Measurements from ENCODE around the gene CLMN. TPM values are rescaled to one million over a fixed set of nuclear protein-coding genes. Genes with fewer than 3 reads are reported as not detected.

Gene CLMN
- polyA plus RNA-seq, 1 donor from 2014 or later = 0.57 TPM

DNA sequence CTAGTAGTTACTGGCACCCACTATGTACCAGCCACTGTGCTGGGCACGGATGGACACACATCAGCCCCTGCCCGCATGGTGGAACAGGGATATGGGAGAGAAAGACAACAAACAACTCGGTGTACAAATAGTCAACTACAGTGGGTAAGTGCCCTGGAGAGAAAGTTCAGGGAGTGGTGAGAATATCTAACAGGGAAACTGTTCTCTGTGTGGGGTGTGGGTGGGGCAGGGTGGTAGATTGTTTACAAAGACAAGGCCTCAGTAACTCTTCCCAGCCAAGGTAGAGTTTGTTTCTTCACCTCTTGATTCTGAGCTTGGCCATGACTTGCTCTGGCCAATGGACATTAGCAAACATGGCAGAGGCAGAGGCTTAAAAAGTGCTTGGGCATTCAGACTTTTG is 12.9 kb upstream of the CLMN start:
- Histone ChIP-seq H2AFZ (ENCODE audit: low read depth, low read length) (no peak overlapping the region), H3F3A (ENCODE audit: insufficient read depth, low read length, poor library complexity, severe bottlenecking) (no peaks in the 10 kb centered on the region), H3K4me2 (ENCODE audit: low read length) (no peak overlapping the region), H3K27ac (ENCODE audit: low read length) (no peak overlapping the region), H4K20me1 (ENCODE audit: insufficient read depth) (no peaks in the 10 kb centered on the region), H3K27me3 (ENCODE audit: insufficient read depth, low read depth, low read length) (no peaks in the 10 kb centered on the region), H3K9me3 (ENCODE audit: low read length) (no peaks in the 10 kb centered on the region), H3K4me3 (ENCODE audit: low read length) (no peak overlapping the region), H3K9me2 (ENCODE audit: insufficient read depth, low read length) (no peaks in the 10 kb centered on the region), H3K9ac (ENCODE audit: low read length) (no peak overlapping the region), H3K36me3 (ENCODE audit: insufficient read depth, low read length) (no peaks in the 10 kb centered on the region), H3K79me2 (replicated peaks; ENCODE audit: insufficient read depth, low read length) (no peaks in the 10 kb centered on the region)
- no peak for TF ChIP-seq EP300 (conservative IDR thresholded peaks at IDR 0.05; ENCODE audit: poor library complexity, severe bottlenecking)

DNA sequence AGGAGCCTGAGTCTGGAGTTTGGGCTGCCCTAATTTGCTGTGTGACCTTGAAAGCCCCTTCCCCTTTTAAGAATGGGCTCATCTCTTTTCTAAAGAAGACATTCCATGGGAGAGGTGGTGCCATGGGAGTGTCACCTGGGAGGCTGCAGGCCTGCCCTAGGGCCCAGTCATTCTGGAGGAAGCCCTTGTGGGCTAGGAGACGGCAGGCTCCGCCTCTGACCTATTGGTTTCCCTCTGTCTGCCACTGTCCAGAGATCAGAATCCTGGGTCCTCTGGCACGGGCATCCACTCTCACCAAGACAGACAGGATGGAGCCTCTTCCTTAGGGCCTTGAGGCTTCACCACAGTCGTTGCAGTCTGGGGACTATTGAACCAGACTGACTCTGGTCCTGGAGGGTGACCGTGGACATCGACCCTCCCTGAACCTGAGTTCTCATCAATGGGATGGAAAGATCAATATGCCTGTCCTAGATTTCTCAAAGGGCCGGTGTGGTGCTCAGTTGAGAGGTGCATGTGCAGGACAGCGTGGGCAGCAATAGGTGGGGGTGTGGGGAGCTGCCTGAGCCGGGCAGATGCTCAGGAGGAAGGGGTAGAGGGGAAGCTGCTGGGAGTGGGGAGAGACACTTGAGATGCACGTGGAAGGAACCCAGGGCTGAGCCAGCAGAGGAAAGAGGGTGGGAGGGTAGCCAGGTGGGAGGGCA is 12.2 kb upstream of the CLMN start:
- Histone ChIP-seq H3K27ac (ENCODE audit: low read length) (no peak overlapping the region), H3K4me2 (ENCODE audit: low read length) (no peak overlapping the region), H3K9me2 (ENCODE audit: insufficient read depth, low read length) (no peaks in the 10 kb centered on the region), H3K9me3 (ENCODE audit: low read length) (no peaks in the 10 kb centered on the region), H3K27me3 (ENCODE audit: insufficient read depth, low read depth, low read length) (no peaks in the 10 kb centered on the region), H3F3A (ENCODE audit: insufficient read depth, low read length, poor library complexity, severe bottlenecking) (no peaks in the 10 kb centered on the region), H2AFZ (ENCODE audit: low read depth, low read length) (no peak overlapping the region), H4K20me1 (ENCODE audit: insufficient read depth) (no peaks in the 10 kb centered on the region), H3K4me3 (ENCODE audit: low read length) (no peak overlapping the region), H3K9ac (ENCODE audit: low read length) (no peak overlapping the region), H3K79me2 (replicated peaks; ENCODE audit: insufficient read depth, low read length) (no peaks in the 10 kb centered on the region), H3K36me3 (ENCODE audit: insufficient read depth, low read length) (no peaks in the 10 kb centered on the region)
- no peak for TF ChIP-seq TAF1 (IDR thresholded peaks at IDR 0.05; ENCODE audit: low read depth)
- no peak for TF ChIP-seq EZH2 (IDR thresholded peaks at IDR 0.05; ENCODE audit: borderline replicate concordance, insufficient read depth, low read length, poor library complexity, severe bottlenecking)
- no peak for TF ChIP-seq SMC3 (conservative IDR thresholded peaks at IDR 0.05; ENCODE audit: poor library complexity)
- TF ChIP-seq, protein P1, sequence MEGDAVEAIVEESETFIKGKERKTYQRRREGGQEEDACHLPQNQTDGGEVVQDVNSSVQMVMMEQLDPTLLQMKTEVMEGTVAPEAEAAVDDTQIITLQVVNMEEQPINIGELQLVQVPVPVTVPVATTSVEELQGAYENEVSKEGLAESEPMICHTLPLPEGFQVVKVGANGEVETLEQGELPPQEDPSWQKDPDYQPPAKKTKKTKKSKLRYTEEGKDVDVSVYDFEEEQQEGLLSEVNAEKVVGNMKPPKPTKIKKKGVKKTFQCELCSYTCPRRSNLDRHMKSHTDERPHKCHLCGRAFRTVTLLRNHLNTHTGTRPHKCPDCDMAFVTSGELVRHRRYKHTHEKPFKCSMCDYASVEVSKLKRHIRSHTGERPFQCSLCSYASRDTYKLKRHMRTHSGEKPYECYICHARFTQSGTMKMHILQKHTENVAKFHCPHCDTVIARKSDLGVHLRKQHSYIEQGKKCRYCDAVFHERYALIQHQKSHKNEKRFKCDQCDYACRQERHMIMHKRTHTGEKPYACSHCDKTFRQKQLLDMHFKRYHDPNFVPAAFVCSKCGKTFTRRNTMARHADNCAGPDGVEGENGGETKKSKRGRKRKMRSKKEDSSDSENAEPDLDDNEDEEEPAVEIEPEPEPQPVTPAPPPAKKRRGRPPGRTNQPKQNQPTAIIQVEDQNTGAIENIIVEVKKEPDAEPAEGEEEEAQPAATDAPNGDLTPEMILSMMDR (IDR thresholded peaks at IDR 0.05; ENCODE audit: poor library complexity, severe bottlenecking) = no peak
- TF ChIP-seq RAD21 (conservative IDR thresholded peaks at IDR 0.05) = no peak

DNA sequence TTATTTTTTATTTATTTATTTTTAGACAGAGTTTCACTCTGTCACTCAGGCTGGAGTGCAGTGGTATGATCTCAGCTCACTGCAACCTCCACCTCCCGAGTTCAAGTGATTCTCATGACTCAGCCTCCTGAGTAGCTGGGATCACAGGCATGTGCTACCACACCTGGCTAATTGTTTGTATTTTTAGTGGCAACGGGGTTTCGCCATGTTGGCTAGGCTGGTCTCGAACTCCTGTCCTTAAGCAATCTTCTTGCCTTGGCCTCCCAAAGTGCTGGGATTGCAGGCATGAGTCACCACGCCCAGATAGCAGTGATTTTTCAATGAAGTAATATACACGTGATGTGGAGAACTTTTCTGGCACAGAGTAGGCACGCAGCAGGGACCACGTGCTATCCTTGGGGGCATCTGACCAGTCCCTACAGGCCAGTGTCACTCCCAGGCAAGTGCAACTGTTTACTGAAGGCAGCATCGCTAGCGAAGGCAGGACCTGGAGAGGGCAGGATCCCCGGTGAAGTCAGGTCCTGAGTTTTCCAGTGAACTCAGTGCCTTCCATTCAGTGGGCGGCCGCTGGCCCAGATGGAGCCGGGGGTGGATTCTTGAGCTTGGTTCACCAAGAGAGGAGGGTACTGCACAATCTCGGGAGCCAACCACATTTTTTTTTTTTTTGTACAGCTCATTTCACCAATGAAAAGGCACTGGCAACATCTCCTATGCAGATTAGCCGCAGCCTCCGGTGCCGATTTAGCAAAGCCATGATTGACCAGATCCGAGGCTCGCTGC is 11.1 kb upstream of the CLMN start:
- Histone ChIP-seq H3K79me2 (replicated peaks; ENCODE audit: insufficient read depth, low read length) (no peaks in the 10 kb centered on the region), H2AFZ (ENCODE audit: low read depth, low read length) (no peak overlapping the region), H3K4me3 (ENCODE audit: low read length) (no peak overlapping the region), H3K9ac (ENCODE audit: low read length) (no peak overlapping the region), H3K36me3 (ENCODE audit: insufficient read depth, low read length) (no peaks in the 10 kb centered on the region), H3F3A (ENCODE audit: insufficient read depth, low read length, poor library complexity, severe bottlenecking) (no peaks in the 10 kb centered on the region), H3K27me3 (ENCODE audit: insufficient read depth, low read depth, low read length) (no peaks in the 10 kb centered on the region), H3K9me3 (ENCODE audit: low read length) (peaks cover 4% of the 10 kb centered on the region), H4K20me1 (ENCODE audit: insufficient read depth) (no peaks in the 10 kb centered on the region), H3K27ac (ENCODE audit: low read length) (no peak overlapping the region), H3K4me2 (ENCODE audit: low read length) (no peak overlapping the region), H3K9me2 (ENCODE audit: insufficient read depth, low read length) (no peaks in the 10 kb centered on the region)
- no peak for TF ChIP-seq MXI1 (conservative IDR thresholded peaks at IDR 0.05; ENCODE audit: poor library complexity, severe bottlenecking)
- TF ChIP-seq, protein P2, sequence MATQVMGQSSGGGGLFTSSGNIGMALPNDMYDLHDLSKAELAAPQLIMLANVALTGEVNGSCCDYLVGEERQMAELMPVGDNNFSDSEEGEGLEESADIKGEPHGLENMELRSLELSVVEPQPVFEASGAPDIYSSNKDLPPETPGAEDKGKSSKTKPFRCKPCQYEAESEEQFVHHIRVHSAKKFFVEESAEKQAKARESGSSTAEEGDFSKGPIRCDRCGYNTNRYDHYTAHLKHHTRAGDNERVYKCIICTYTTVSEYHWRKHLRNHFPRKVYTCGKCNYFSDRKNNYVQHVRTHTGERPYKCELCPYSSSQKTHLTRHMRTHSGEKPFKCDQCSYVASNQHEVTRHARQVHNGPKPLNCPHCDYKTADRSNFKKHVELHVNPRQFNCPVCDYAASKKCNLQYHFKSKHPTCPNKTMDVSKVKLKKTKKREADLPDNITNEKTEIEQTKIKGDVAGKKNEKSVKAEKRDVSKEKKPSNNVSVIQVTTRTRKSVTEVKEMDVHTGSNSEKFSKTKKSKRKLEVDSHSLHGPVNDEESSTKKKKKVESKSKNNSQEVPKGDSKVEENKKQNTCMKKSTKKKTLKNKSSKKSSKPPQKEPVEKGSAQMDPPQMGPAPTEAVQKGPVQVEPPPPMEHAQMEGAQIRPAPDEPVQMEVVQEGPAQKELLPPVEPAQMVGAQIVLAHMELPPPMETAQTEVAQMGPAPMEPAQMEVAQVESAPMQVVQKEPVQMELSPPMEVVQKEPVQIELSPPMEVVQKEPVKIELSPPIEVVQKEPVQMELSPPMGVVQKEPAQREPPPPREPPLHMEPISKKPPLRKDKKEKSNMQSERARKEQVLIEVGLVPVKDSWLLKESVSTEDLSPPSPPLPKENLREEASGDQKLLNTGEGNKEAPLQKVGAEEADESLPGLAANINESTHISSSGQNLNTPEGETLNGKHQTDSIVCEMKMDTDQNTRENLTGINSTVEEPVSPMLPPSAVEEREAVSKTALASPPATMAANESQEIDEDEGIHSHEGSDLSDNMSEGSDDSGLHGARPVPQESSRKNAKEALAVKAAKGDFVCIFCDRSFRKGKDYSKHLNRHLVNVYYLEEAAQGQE (IDR thresholded peaks at IDR 0.05; ENCODE audit: borderline replicate concordance) = no peak
- TF ChIP-seq SMC3 (conservative IDR thresholded peaks at IDR 0.05; ENCODE audit: poor library complexity) = no peak
- TF ChIP-seq EZH2 (IDR thresholded peaks at IDR 0.05; ENCODE audit: borderline replicate concordance, insufficient read depth, low read length, poor library complexity, severe bottlenecking) = no peak
- no peak for TF ChIP-seq TAF1 (IDR thresholded peaks at IDR 0.05; ENCODE audit: low read depth)
- TF ChIP-seq POLR2AphosphoS5 (IDR thresholded peaks at IDR 0.05) = no peak
- no peak for TF ChIP-seq EP300 (conservative IDR thresholded peaks at IDR 0.05; ENCODE audit: poor library complexity, severe bottlenecking)
- TF ChIP-seq RAD21 (conservative IDR thresholded peaks at IDR 0.05) = no peak
- TF ChIP-seq, protein P1 (IDR thresholded peaks at IDR 0.05; ENCODE audit: poor library complexity, severe bottlenecking) = no peak

Data from neural cell (in vitro differentiated cells).